GM23338 (cell line): Measurements from ENCODE around the gene CLTA. TPM values are rescaled to one million over a fixed set of nuclear protein-coding genes. Genes with fewer than 3 reads are reported as not detected.

Experiments used
- ATAC-seq: fragments of 200-7000 bp; cut with Tn5 transposase; 3 replicates; pipeline ENCODE4 v1.9.1; 2020
- DNase-seq: peaks from one replicate; pipeline ENCODE4 v3.0.0-alpha.2; 2015; ENCODE audit warnings: low spot score
- H2AFZ ChIP-seq: fragments of 200-600 bp; sonication (generic); 2 replicates; pipeline ENCODE4 v1.8.0; 2016; ENCODE audit warnings: antibody characterized with exemption, mild to moderate bottlenecking, moderate library complexity
- H3F3A ChIP-seq: fragments of 200-600 bp; sonication (generic); replicated peaks from 2 replicates; pipeline ENCODE4 v1.8.0; 2017; ENCODE audit warnings: antibody characterized with exemption, mixed run types, low read depth
- H3K27ac ChIP-seq: fragments of 200-600 bp; sonication (generic); 2 replicates; pipeline ENCODE4 v1.6.1; 2016; ENCODE audit warnings: low read depth
- H3K27me3 ChIP-seq: fragments of 200-600 bp; sonication (generic); 2 replicates; pipeline ENCODE4 v1.8.0; 2016; ENCODE audit warnings: mild to moderate bottlenecking, mixed run types, moderate library complexity; ENCODE audit not compliant: insufficient read depth
- H3K36me3 ChIP-seq: fragments of 200-600 bp; sonication (generic); 2 replicates; pipeline ENCODE4 v1.8.0; 2016; ENCODE audit warnings: mild to moderate bottlenecking; ENCODE audit not compliant: insufficient read depth
- H3K4me1 ChIP-seq: fragments of 200-600 bp; sonication (generic); 2 replicates; pipeline ENCODE4 v1.8.0; 2016; ENCODE audit warnings: mild to moderate bottlenecking, moderate library complexity; ENCODE audit not compliant: insufficient read depth
- H3K4me2 ChIP-seq: fragments of 200-600 bp; sonication (generic); 2 replicates; pipeline ENCODE4 v1.7.1; 2017; ENCODE audit warnings: mixed run types
- H3K4me3 ChIP-seq: fragments of 200-600 bp; sonication (generic); 2 replicates; pipeline ENCODE4 v1.6.1; 2016; ENCODE audit warnings: mixed run types
- H3K79me2 ChIP-seq: fragments of 200-600 bp; sonication (generic); replicated peaks from 2 replicates; pipeline ENCODE4 v1.8.0; 2017; ENCODE audit warnings: mild to moderate bottlenecking; ENCODE audit not compliant: insufficient read depth
- H3K9me2 ChIP-seq: fragments of 200-600 bp; sonication (generic); 2 replicates; pipeline ENCODE4 v1.8.0; 2017; ENCODE audit not compliant: insufficient read depth
- H4K20me1 ChIP-seq: fragments of 200-600 bp; sonication (generic); replicated peaks from 2 replicates; pipeline ENCODE4 v1.8.0; 2017; ENCODE audit warnings: mild to moderate bottlenecking; ENCODE audit not compliant: insufficient read depth
- H3K27ac Mint-ChIP-seq: 2 replicates; pipeline ENCODE4 v1.8.0; 2020; ENCODE audit warnings: inconsistent platforms, mild to moderate bottlenecking, moderate library complexity, mixed read lengths
- H3K27me3 Mint-ChIP-seq: 3 replicates; pipeline ENCODE4 v1.8.0; 2022; ENCODE audit warnings: low read depth, mild to moderate bottlenecking, moderate library complexity, mixed read lengths, inconsistent platforms; ENCODE audit not compliant: insufficient read depth, poor library complexity
- H3K36me3 Mint-ChIP-seq: 3 replicates; pipeline ENCODE4 v1.8.0; 2021; ENCODE audit warnings: low read depth, mild to moderate bottlenecking, inconsistent platforms, moderate library complexity, mixed read lengths
- H3K4me1 Mint-ChIP-seq: 3 replicates; pipeline ENCODE4 v1.8.0; 2020; ENCODE audit warnings: mild to moderate bottlenecking, inconsistent platforms, mixed read lengths
- H3K4me3 Mint-ChIP-seq: 3 replicates; pipeline ENCODE4 v1.8.0; 2021; ENCODE audit warnings: moderate library complexity, mild to moderate bottlenecking, inconsistent platforms, mixed read lengths
- H3K9me3 Mint-ChIP-seq: 3 replicates; pipeline ENCODE4 v1.8.0; 2020; ENCODE audit warnings: moderate library complexity, mild to moderate bottlenecking, inconsistent platforms, mixed read lengths
- CREB1 ChIP-seq: fragments of 250-450 bp; sonication (Bioruptor Pico); IDR thresholded peaks from 2 replicates; pipeline ENCODE4 v1.5.0; 2020; ENCODE audit warnings: low read depth, mild to moderate bottlenecking, moderate library complexity
- EZH2phosphoT487 ChIP-seq: fragments of 200-600 bp; sonication (generic); IDR thresholded peaks from one replicate; pipeline ENCODE4 v1.8.1; 2018; ENCODE audit warnings: antibody characterized with exemption; ENCODE audit not compliant: unreplicated experiment
- JUNB ChIP-seq: IDR thresholded peaks from one replicate; pipeline ENCODE4 v1.6.1; 2016; ENCODE audit warnings: antibody characterized with exemption; ENCODE audit not compliant: unreplicated experiment
- NANOG ChIP-seq: IDR thresholded peaks from 2 replicates; pipeline ENCODE4 v1.6.1; 2016; ENCODE audit warnings: antibody characterized with exemption, borderline replicate concordance
- POLR2AphosphoS5 ChIP-seq: IDR thresholded peaks from 2 replicates; pipeline ENCODE4 v1.6.1; 2016; ENCODE audit warnings: antibody characterized with exemption, low read depth
- ZNF114 ChIP-seq: fragments of 250-450 bp; sonication (Bioruptor Pico); IDR thresholded peaks from 2 replicates; pipeline ENCODE4 v1.5.0; 2020; ENCODE audit warnings: mild to moderate bottlenecking, moderate library complexity
- ZNF462 ChIP-seq: fragments of 250-450 bp; sonication (Bioruptor Pico); IDR thresholded peaks from 2 replicates; pipeline ENCODE4 v1.5.0; 2020; ENCODE audit warnings: mild to moderate bottlenecking, moderate library complexity
- polyA plus RNA-seq: library from polyadenylated mRNA; unstranded; fragments of >200 nt; fragmentation: Nextera tagmentation; extraction: Ambion mirVana; gene quantifications from 2 replicates; pipeline ENCODE4 v1.2.1, GENCODE V29; 2016
- total RNA-seq: library from RNA; depleted of rRNA; stranded (reverse); fragments of >200 nt; shearing (Covaris generic); gene quantifications from 2 replicates; pipeline ENCODE4 v1.2.3, GENCODE V29; 2014

Gene CLTA
- total and polyA plus RNA-seq, 2 experiments from 2014 or later: 223 to 259 TPM

DNA sequence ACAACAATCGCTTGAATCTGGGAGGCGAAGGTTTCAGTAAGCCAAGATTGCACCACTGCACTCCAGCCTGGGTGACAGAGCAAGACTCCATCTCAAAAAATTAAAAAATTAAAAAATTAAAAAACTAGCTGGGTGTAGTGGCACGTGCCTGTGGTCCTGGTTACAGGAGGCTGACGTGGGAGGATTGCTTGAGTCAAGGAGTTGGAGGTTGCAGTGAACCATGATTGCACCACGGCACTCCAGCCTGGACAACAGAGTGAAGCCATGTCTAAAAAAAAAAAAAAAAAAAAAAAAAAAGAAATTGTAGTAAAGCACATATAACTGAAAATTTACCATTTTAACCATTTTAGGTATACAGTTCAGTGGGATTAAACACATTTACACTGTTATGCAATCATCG is 34.6 kb upstream of the CLTA start (continued):
- TF ChIP-seq ZNF462 (CRISPR knock-in tag) (no peak), NANOG (no peak), ZNF114 (CRISPR knock-in tag) (no peak)

- no peak overlapping the region for H3K4me3 ChIP-seq
- ATAC-seq (no peak), DNase-seq (no peak)
- peaks cover 31% of the 10 kb centered on the region for H3K36me3 Mint-ChIP-seq
- no peaks in the 10 kb centered on the region for H4K20me1 ChIP-seq
- H3K79me2 ChIP-seq: no peaks in the 10 kb centered on the region
- peaks cover 3% of the 10 kb centered on the region; the same call in 1 of the 2 replicates for H3K9me2 ChIP-seq
- H3K4me2 ChIP-seq: no peak overlapping the region
- no peaks in the 10 kb centered on the region for H3K27me3 ChIP-seq
- H3K27me3 Mint-ChIP-seq: peaks cover 16% of the 10 kb centered on the region
- no peak overlapping the region for H3K27ac Mint-ChIP-seq
- peaks cover 29% of the 10 kb centered on the region for H3K4me1 Mint-ChIP-seq
- TF ChIP-seq EZH2phosphoT487 (no peak), CREB1 (no peak), ZNF462 (CRISPR knock-in tag) (no peak), JUNB (no peak), POLR2AphosphoS5 (no peak)
- no peaks in the 10 kb centered on the region for H3K36me3 ChIP-seq
- H3K4me3 Mint-ChIP-seq: no peak overlapping the region
- H3K27ac ChIP-seq: no peak overlapping the region
- H3F3A ChIP-seq: peaks cover 4% of the 10 kb centered on the region; the same call in 1 of the 2 replicates
- H3K4me1 ChIP-seq: peaks cover 11% of the 10 kb centered on the region; the same call in 1 of the 2 replicates
- H3K9me3 Mint-ChIP-seq: peaks cover 28% of the 10 kb centered on the region
- no peak overlapping the region for H2AFZ ChIP-seq
These were observed 32.6 kb upstream of the CLTA start for GRCh38 chr9:36158122-36158521.
